NK-92 treated with Interleukin-12 subunit alpha and Interleukin-12 subunit beta, amount 100 ng/mL, for 24 hours (cell line): ENCODE results near the gene LAMA3.

Experiments
- DNase-seq: peaks from one replicate; lab custom pipeline; 2025; lab: John Stamatoyannopoulos, UW

LAMA3 gene

GRCh38 chr18:23941791-23942190 is 252.5 kb downstream of the LAMA3 start:
- no peak for DNase-seq

DNA sequence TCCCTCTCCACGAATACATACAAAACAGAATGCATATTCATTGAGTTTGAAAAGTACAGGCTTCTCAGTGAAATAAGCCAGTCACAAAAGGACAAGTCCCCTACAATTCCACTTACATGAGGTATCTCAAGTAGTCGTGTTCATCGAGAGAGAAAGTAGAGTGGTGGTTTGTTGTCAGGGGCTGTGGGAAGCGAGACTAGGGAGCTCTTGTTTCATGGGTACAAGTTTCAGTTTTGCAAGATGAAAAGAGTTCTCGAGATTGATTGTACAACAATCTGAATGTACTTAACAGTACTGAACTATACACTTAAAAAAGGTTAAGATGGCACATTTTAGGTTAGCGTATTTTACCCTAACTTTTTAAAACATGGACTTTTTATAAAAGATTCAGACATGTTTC is 253.9 kb downstream of the LAMA3 start:
- DNase-seq: no peak

- DNase-seq: no peak
Measured at GRCh38 chr18:23943903-23944624, 254.8 kb downstream of the LAMA3 start.

DNA sequence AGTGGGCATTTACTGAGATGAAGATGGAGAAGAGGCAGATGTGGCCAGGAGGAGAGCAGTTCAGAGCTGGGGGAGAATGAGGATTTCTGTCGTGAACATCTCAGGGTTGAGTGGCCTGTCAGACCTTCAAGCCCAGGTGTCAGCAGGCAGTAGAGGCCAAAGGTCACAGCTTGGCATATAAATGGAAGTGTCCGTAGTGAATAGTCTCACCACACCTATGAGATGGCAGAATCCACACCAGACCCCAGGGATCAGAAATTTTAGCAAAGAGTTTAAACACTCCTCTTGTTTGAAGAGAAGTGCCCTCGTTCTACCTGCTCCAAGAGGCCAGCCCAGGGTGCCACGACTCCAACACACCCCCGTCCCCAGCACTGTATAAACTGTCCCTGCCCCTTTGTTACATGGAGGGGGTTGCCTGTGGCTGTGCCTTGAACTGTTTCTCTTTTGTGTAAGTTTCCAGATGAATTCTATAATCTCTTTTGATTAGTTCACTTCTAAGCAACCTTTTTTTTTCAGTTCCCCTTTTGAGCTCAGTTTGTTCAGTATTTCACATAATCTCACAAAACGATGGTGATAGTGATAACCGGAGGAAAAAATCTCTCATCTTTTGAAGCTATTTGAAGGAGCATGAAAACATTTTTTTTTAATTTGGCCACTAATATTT is 256.3 kb downstream of the LAMA3 start:
- no peak for DNase-seq

DNA sequence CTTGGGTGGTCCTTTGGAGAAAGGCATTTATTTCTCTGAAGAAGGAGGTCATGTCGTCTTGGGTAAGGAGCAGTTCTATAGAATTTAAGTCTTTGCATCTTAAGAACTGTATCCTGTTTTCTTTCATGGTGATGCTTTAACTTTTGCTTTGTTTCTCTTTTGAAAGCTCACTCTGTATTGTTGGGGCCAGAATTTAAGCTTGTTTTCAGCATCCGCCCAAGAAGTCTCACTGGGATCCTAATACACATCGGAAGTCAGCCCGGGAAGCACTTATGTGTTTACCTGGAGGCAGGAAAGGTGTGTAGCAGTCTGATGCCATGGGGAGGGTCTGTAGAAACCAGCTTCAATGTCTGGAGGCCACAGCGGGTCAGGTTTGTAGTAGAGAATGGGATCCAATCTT is 260.6 kb downstream of the LAMA3 start:
- no peak for DNase-seq

DNA sequence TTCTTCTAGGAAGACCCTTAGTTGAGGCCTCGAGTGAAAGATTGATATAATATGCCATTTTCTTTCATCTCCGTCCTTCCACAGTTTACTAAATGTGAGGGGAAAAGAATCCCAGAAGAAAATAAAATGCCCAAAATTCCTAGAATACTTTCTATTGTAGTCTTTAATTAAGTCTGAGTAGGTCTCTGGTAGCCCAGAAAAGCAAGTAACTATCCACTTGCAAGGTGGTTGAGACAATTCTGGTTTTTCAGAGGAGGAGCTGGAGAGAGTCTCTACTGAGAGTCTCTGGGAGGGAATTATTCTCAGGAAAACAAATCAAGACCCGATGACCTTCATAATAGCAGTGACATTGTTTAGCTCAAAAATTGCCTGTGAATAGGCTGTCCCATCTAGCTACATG is 261.4 kb downstream of the LAMA3 start:
- no peak for DNase-seq

DNA sequence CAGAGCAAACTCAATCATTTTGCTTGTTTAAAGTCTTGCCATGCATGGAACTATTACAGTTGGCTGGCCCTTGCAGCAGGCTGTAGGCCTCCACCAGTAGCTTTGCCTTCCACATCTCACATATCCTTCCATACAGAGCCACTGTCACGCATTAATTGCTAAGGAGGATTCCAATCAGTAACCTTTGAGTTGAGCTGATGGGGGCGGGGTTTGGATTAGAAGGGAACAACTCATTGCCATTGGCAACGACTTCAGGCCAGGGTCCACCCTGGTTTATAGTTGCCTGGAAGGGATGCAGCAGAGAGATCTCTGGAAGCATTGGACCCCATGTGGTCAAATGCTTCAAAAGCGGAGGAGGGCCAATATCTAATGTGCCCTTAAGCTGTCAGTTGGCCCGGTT is 262.0 kb downstream of the LAMA3 start:
- DNase-seq: no peak

DNA sequence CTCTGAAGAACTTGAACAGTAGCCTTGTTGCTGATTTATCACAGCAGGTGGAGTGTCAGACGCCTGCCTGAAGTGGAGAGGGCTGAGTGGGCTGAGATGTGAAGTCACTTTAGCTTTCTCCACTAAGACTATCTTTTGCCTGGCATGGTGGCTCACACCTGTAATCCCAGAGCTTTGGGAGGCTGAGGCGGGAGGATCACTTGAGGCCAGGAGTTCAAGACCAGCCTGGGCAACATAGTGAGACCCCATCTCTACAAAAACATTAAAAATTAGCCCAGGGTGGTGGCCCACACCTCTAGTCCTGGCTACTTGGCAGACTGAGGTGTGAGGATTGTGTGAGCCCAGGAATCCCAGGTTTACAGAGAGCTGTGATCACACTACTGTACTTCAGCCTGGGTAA is 264.7 kb downstream of the LAMA3 start:
- DNase-seq: no peak

DNA sequence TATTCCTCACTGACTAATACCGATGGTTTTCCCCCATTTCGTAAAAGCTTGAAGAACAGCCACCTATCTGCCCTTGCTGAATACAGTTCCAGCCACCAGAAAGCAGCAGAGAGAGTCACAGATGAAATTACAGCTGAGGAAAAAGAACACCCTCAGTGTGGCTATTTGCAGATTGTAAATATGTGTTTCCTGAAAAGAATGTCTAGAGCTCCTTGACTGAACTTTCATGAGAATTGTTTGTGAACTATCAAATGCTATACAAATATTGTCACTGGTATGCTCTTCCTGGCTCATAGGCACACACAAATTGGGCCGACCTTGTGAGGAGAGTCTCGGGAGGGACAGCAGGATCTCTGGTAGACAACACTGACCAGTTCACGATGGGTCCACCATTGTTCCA is 267.2 kb downstream of the LAMA3 start:
- no peak for DNase-seq

GRCh38 chr18:23958036-23958435 is 268.8 kb downstream of the LAMA3 start:
- DNase-seq: no peak

GRCh38 chr18:23963443-23964165 is 274.4 kb downstream of the LAMA3 start:
- DNase-seq: no peak

- no peak for DNase-seq
Measured at GRCh38 chr18:23964282-23965238, 275.3 kb downstream of the LAMA3 start.

DNA sequence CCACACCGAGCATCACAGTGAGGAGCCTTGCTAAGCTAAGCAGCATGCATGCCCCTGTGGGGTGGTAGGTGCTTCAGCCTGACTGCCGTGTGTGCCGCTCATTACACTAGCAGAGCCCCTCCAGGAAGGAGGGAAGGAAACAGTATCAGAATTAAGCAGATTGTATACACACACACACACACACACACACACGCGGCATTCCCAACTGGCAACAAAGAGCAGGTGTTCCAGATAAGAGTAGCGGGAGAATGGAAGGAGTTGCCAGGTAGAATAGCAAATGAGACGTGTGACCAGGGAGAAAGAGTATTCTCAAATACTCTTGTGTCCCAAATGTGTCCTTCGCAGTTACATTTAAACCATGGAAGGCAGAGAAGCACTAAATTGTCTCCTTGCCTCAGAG is 277.7 kb downstream of the LAMA3 start:
- no peak for DNase-seq

DNA sequence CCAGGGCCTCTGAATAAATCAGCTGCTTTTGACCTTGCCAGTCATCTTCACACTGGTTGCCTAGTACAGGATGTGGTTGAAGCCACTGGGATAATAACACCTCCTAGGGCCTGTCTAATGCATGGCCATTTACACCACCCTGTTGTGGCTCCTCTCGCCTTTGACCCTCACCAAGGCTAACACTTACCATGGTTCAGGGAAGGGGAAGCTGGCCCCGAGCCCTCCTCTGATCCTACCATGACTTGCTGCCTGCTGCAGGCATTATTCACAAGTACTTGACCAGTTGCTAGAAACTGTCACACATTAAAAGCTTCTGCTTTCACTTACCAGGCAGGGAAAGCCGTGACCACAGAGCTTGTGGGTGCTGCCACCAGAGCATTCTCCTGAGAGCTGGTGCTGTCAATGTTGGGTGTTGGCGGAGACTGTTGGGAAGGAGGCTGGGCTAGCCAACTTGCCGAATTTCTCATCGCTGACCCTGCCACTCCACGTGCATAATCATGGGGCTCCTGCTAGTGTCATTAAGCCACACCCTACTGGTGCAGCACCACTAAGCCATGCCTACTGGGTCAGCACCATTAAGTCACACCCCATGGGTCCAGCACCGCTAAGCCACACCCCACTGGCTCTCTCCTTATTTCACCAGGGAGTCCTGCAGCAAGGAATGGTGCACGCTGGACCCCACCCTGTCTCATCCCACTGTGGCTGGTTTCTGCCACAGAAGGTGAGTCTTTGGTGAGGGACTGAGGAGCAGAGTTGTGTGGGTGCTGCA is 278.3 kb downstream of the LAMA3 start:
- DNase-seq: peak; percentile 72

DNA sequence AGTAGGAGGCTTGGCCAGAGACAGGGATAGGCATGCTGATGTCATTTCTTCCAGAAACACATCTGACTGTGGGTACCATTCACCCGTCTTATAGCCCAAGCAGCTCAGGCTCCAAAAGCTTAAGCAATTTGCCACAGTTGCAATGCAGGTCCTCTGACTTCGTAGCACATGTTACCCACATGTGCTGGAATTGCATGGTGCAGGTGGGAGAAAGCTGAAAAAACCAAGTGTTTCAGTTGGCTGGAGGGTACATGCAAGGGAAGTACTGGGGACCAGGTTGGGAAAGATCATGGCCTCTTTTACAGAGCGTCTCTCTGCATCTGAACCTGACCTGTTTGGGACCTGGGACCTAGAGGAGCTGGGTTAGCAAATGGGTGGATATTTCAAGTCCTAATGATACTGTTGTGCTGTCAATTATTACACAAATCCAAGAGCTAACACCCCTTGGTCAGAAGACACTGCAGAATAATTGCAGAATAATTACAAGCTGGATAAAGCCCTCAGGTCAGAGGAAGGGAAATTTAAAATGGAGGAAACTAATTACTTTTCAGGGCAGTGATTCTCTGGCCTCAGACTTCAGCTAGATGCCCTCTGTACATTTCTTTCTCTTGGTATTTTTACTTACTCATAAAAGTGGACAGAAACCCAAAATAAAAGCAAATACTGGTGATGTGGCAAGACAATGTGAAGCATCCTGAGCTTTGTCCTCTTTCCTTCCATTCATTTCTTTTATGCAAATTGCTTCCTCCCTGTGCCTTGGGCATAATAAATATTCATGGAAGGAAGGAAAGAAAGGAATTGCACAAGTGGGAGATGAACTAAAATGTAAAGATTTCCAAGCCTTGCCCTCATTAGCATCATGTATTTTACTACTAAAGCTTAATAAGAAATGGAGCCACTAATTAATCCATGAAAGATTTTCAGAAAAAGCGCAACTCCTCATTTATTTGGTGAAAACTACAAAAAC is 279.7 kb downstream of the LAMA3 start:
- no peak for DNase-seq

GRCh38 chr18:23969664-23970063 is 280.4 kb downstream of the LAMA3 start:
- DNase-seq: no peak

GRCh38 chr18:23970161-23971096 is 281.2 kb downstream of the LAMA3 start:
- DNase-seq: no peak

GRCh38 chr18:23971097-23971440 is 281.8 kb downstream of the LAMA3 start:
- no peak for DNase-seq

GRCh38 chr18:23971666-23972230 is 282.5 kb downstream of the LAMA3 start:
- no peak for DNase-seq
